ENCODE results near the gene BMERB1. TPM values are rescaled to one million over a fixed set of nuclear protein-coding genes. Genes with fewer than 3 reads are reported as not detected.

Gene BMERB1
- polyA plus RNA-seq, 1 of the 3 experiments (the other 2 are of a cell fraction), result 33.9 TPM

DNA sequence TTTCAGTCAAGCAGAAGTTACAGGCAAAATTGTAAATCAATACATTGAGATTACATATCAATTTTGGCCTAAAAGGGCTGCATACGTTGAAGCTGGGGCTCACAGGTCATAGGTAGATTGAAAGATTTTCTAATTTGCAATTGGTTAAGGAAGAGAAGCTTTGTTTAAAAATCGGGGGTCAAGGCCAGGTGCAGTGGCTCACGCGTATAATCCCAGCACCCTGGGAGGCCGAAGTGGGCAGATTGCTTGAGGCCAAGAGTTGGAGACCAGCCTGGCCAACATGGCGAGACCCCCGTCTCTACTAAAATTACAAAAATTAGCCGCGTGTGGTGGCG is 140.2 kb downstream of the BMERB1 start:
- Histone ChIP-seq H3K27ac (ENCODE audit: low read depth in 2 of 2, low read length in 1 of 2) (no peak overlapping the region), H3K9me2 (no peaks in the 10 kb centered on the region), H3K4me1 (ENCODE audit: control insufficient read depth in 1 of 2, insufficient read depth in 2 of 2, low read depth in 1 of 2, low read length in 1 of 2) (no peaks in the 10 kb centered on the region), H3K79me2 (ENCODE audit: insufficient read depth) (no peaks in the 10 kb centered on the region), H3K9ac (no peak overlapping the region), H3K36me3 (replicated peaks in 1 of 2; ENCODE audit: control insufficient read depth in 1 of 2, insufficient read depth in 2 of 2, low read length in 1 of 2) (no peaks in the 10 kb centered on the region), H3K27me3 (ENCODE audit: insufficient read depth) (no peaks in the 10 kb centered on the region), H4K20me1 (ENCODE audit: insufficient read depth) (no peaks in the 10 kb centered on the region), H3K4me3 (ENCODE audit: low read depth in 2 of 2, low read length in 1 of 2) (no peak overlapping the region), H3K4me2 (no peak overlapping the region), H3K9me3 (no peaks in the 10 kb centered on the region), H2AFZ (ENCODE audit: low read depth) (no peak overlapping the region), H3F3A (replicated peaks; ENCODE audit: insufficient read depth) (no peaks in the 10 kb centered on the region)
- ChIA-PET POLR2A (no interaction called here), CTCF (interaction anchor here (1.2 kb wide), 1 partner anchor 24 kb away, joined by 5 read pairs; no protein-coding TSS in a partner anchor)
- no peak for DNase-seq
- 98% methylated on average over 10 of the region's 10 CpGs for WGBS (ENCODE audit: low lambda C conversion rate)
- TF ChIP-seq, protein P1, sequence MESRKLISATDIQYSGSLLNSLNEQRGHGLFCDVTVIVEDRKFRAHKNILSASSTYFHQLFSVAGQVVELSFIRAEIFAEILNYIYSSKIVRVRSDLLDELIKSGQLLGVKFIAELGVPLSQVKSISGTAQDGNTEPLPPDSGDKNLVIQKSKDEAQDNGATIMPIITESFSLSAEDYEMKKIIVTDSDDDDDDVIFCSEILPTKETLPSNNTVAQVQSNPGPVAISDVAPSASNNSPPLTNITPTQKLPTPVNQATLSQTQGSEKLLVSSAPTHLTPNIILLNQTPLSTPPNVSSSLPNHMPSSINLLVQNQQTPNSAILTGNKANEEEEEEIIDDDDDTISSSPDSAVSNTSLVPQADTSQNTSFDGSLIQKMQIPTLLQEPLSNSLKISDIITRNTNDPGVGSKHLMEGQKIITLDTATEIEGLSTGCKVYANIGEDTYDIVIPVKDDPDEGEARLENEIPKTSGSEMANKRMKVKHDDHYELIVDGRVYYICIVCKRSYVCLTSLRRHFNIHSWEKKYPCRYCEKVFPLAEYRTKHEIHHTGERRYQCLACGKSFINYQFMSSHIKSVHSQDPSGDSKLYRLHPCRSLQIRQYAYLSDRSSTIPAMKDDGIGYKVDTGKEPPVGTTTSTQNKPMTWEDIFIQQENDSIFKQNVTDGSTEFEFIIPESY (IDR thresholded peaks at IDR 0.05; ENCODE audit: borderline replicate concordance, low read depth), result no peak
- TF ChIP-seq EP300 (IDR thresholded peaks at IDR 0.05; ENCODE audit: borderline replicate concordance in 1 of 2, low read depth in 1 of 2, low read length in 1 of 2) (no peak), JUND (IDR thresholded peaks at IDR 0.05) (no peak), RXRA (IDR thresholded peaks at IDR 0.05; ENCODE audit: borderline replicate concordance, low read depth) (no peak)
- TF ChIP-seq, protein P2, sequence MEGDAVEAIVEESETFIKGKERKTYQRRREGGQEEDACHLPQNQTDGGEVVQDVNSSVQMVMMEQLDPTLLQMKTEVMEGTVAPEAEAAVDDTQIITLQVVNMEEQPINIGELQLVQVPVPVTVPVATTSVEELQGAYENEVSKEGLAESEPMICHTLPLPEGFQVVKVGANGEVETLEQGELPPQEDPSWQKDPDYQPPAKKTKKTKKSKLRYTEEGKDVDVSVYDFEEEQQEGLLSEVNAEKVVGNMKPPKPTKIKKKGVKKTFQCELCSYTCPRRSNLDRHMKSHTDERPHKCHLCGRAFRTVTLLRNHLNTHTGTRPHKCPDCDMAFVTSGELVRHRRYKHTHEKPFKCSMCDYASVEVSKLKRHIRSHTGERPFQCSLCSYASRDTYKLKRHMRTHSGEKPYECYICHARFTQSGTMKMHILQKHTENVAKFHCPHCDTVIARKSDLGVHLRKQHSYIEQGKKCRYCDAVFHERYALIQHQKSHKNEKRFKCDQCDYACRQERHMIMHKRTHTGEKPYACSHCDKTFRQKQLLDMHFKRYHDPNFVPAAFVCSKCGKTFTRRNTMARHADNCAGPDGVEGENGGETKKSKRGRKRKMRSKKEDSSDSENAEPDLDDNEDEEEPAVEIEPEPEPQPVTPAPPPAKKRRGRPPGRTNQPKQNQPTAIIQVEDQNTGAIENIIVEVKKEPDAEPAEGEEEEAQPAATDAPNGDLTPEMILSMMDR (IDR thresholded peaks at IDR 0.05), result no peak

DNA sequence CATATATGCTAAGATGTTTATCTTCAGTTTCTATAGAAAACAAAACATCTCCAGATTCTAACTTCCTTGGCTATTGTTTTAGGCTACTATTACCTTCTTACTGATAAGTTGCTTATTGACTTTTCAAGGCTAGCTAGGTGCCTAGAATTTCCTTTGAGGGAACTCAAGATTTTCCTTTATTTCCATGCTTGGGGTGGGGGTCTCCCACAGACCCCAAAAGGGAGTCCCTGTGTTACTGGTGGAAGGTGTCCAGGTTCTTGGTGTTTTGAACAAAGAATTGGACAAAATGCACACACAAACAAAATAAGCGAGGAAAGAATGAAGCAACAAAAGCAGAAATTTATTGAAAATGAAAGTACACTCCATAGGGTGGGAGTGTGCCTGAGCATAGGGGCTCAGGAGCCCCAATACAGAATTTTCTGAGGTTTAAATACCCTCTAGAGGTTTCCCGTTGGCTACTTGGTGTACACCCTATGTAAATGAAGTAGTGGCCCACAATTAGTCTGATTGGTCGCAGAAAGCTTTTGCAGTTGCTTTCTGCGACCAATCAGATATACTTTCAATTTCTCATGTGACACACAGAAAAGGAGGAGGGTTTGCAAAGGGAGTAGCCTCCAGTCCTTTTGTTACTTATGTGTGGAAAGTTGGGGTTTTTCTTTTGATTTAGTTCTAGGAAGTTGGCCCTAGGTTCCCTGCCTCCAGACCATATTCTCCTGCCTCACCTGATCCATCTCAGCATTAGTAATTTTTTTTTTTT is 141.1 kb downstream of the BMERB1 start:
- H2AFZ ChIP-seq (ENCODE audit: low read depth), result no peak overlapping the region
- H3K4me1 ChIP-seq (ENCODE audit: control insufficient read depth in 1 of 2, insufficient read depth in 2 of 2, low read depth in 1 of 2, low read length in 1 of 2), result no peaks in the 10 kb centered on the region
- no peaks in the 10 kb centered on the region for H3K36me3 ChIP-seq (replicated peaks in 1 of 2; ENCODE audit: control insufficient read depth in 1 of 2, insufficient read depth in 2 of 2, low read length in 1 of 2)
- no peak overlapping the region for H3K9ac ChIP-seq
- H4K20me1 ChIP-seq (ENCODE audit: insufficient read depth), result no peaks in the 10 kb centered on the region
- H3F3A ChIP-seq (replicated peaks; ENCODE audit: insufficient read depth), result no peaks in the 10 kb centered on the region
- no peaks in the 10 kb centered on the region for H3K9me3 ChIP-seq
- no peaks in the 10 kb centered on the region for H3K27me3 ChIP-seq (ENCODE audit: insufficient read depth)
- no peak overlapping the region for H3K27ac ChIP-seq (ENCODE audit: low read depth in 2 of 2, low read length in 1 of 2)
- no peak for DNase-seq
- H3K4me3 ChIP-seq (ENCODE audit: low read depth in 2 of 2, low read length in 1 of 2), result no peak overlapping the region
- TF ChIP-seq EZH2phosphoT487 (IDR thresholded peaks at IDR 0.05; ENCODE audit: borderline replicate concordance, low read depth) (no peak), FOXJ3 (CRISPR knock-in tag; IDR thresholded peaks at IDR 0.05) (no peak), TAF1 (IDR thresholded peaks at IDR 0.05; ENCODE audit: borderline replicate concordance, low read depth, low read length) (no peak), FOXM1 (IDR thresholded peaks at IDR 0.05; ENCODE audit: low read depth) (no peak), GABPA (IDR thresholded peaks at IDR 0.05; ENCODE audit: low read depth) (no peak), CHD2 (IDR thresholded peaks at IDR 0.05; ENCODE audit: low read length, partially characterized antibody) (no peak)
- TF ChIP-seq, protein P3, sequence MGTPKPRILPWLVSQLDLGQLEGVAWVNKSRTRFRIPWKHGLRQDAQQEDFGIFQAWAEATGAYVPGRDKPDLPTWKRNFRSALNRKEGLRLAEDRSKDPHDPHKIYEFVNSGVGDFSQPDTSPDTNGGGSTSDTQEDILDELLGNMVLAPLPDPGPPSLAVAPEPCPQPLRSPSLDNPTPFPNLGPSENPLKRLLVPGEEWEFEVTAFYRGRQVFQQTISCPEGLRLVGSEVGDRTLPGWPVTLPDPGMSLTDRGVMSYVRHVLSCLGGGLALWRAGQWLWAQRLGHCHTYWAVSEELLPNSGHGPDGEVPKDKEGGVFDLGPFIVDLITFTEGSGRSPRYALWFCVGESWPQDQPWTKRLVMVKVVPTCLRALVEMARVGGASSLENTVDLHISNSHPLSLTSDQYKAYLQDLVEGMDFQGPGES (IDR thresholded peaks at IDR 0.05; ENCODE audit: low read depth, low read length), result no peak
- 96% methylated on average over 4 of the region's 4 CpGs for WGBS (ENCODE audit: low lambda C conversion rate)
- ChIA-PET CTCF (interaction anchor here (1.2 kb wide), 1 partner anchor 25 kb away, joined by 5 read pairs; no protein-coding TSS in a partner anchor), POLR2A (no interaction called here)
- H3K4me2 ChIP-seq, result no peak overlapping the region
- H3K9me2 ChIP-seq, result no peaks in the 10 kb centered on the region
- no peaks in the 10 kb centered on the region for H3K79me2 ChIP-seq (ENCODE audit: insufficient read depth)
